Ectodermal cell (in vitro differentiated cells): Measurements from ENCODE around the gene PXMP4.
"Not testable (repeated sequence)": the region's sequence is repeated elsewhere in the genome, so short reads cannot be mapped to it uniquely, and the experiment has no call there.

Experiments used
- H3K27ac ChIP-seq: 2 replicates; pipeline ENCODE4 v1.7.0; 2013; ENCODE audit warnings: mild to moderate bottlenecking, low read depth, low read length; ENCODE audit not compliant: insufficient read depth, poor library complexity, severe bottlenecking
- H3K27me3 ChIP-seq: 2 replicates; pipeline ENCODE4 v1.7.0; 2013; ENCODE audit warnings: mild to moderate bottlenecking, low read length; ENCODE audit not compliant: insufficient read depth, control insufficient read depth, poor library complexity, severe bottlenecking
- H3K36me3 ChIP-seq: one replicate; pipeline ENCODE4 v1.7.0; 2013; ENCODE audit warnings: low read length; ENCODE audit not compliant: control insufficient read depth, insufficient read depth
- H3K4me1 ChIP-seq: one replicate; pipeline ENCODE4 v1.7.0; 2013; ENCODE audit warnings: low read length; ENCODE audit not compliant: control insufficient read depth, insufficient read depth
- H3K4me3 ChIP-seq: 2 replicates; pipeline ENCODE4 v1.7.0; 2013; ENCODE audit warnings: low read depth, low read length, control low read depth; ENCODE audit not compliant: insufficient read depth
- H3K9me3 ChIP-seq: 2 replicates; pipeline ENCODE4 v1.7.0; 2013; ENCODE audit warnings: mild to moderate bottlenecking, low read length, moderate library complexity; ENCODE audit not compliant: control insufficient read depth
- WGBS, 2 experiments: methylation state at CpG; one replicate each; pipeline ENCODE4 v1.1.7; 2013; ENCODE audit warnings: missing lambda C conversion rate in 2 of 2; 5-methylcytosine and 5-hydroxymethylcytosine counted together

Gene PXMP4

GRCh38 chr20:33704197-33704924, 15.7 kb downstream of the PXMP4 start:
- Histone ChIP-seq H3K9me3 (no peaks in the 10 kb centered on the region), H3K36me3 (no peaks in the 10 kb centered on the region), H3K27me3 (no peaks in the 10 kb centered on the region), H3K4me3 (no peak overlapping the region), H3K27ac (no peak overlapping the region), H3K4me1 (no peaks in the 10 kb centered on the region)
- WGBS, 2 experiments, result 91 to 94% methylated on average over 11 of the region's 11 CpGs

- H3K9me3 ChIP-seq, result no peaks in the 10 kb centered on the region
- no peak overlapping the region for H3K27ac ChIP-seq
- no peaks in the 10 kb centered on the region for H3K27me3 ChIP-seq
- H3K36me3 ChIP-seq, result no peaks in the 10 kb centered on the region
- no peak overlapping the region for H3K4me3 ChIP-seq
- no peaks in the 10 kb centered on the region for H3K4me1 ChIP-seq
- 88 to 97% methylated on average over 7 of the region's 8 CpGs for WGBS, 2 experiments
Measured at GRCh38 chr20:33703498-33704137, 16.5 kb downstream of the PXMP4 start.

GRCh38 chr20:33702861-33703260, 17.2 kb downstream of the PXMP4 start:
- H3K36me3 ChIP-seq, result no peaks in the 10 kb centered on the region
- WGBS, 2 experiments, result 88 to 92% methylated on average over 5 of the region's 5 CpGs
- no peaks in the 10 kb centered on the region for H3K4me1 ChIP-seq
- no peaks in the 10 kb centered on the region for H3K27me3 ChIP-seq
- H3K9me3 ChIP-seq, result no peaks in the 10 kb centered on the region
- H3K4me3 ChIP-seq, result no peak overlapping the region
- no peak overlapping the region for H3K27ac ChIP-seq

GRCh38 chr20:33701629-33702450, 18.3 kb downstream of the PXMP4 start:
- Histone ChIP-seq H3K27me3 (no peaks in the 10 kb centered on the region), H3K9me3 (no peaks in the 10 kb centered on the region), H3K27ac (no peak overlapping the region), H3K4me3 (no peak overlapping the region), H3K4me1 (no peaks in the 10 kb centered on the region), H3K36me3 (no peaks in the 10 kb centered on the region)
- 95 to 97% methylated on average over 27 of the region's 27 CpGs for WGBS, 2 experiments

- H3K27ac ChIP-seq, H3K4me1 ChIP-seq, H3K27me3 ChIP-seq, H3K9me3 ChIP-seq, H3K4me3 ChIP-seq, H3K36me3 ChIP-seq: not testable (repeated sequence)
- 95 to 96% methylated on average over 45 of the region's 45 CpGs for WGBS, 2 experiments
Measured at GRCh38 chr20:33700696-33701441, 19.2 kb downstream of the PXMP4 start.

- not testable (repeated sequence) for H3K9me3 ChIP-seq, H3K4me3 ChIP-seq, H3K27ac ChIP-seq, H3K27me3 ChIP-seq, H3K36me3 ChIP-seq, H3K4me1 ChIP-seq
- 93 to 97% methylated on average over 17 to 23 of the region's 27 CpGs for WGBS, 2 experiments
Measured at GRCh38 chr20:33698966-33699365, 21.1 kb downstream of the PXMP4 start.

GRCh38 chr20:33697129-33697528, 23.0 kb downstream of the PXMP4 start:
- H3K36me3 ChIP-seq, result no peaks in the 10 kb centered on the region
- WGBS, 2 experiments, result 86 to 94% methylated on average over 8 of the region's 8 CpGs
- no peak overlapping the region for H3K27ac ChIP-seq
- H3K4me3 ChIP-seq, result no peak overlapping the region
- H3K4me1 ChIP-seq, result peaks cover 13% of the 10 kb centered on the region
- no peaks in the 10 kb centered on the region for H3K27me3 ChIP-seq
- no peaks in the 10 kb centered on the region for H3K9me3 ChIP-seq

- Histone ChIP-seq H3K9me3 (no peaks in the 10 kb centered on the region), H3K27me3 (no peaks in the 10 kb centered on the region), H3K4me1 (peaks cover 13% of the 10 kb centered on the region), H3K36me3 (no peaks in the 10 kb centered on the region), H3K4me3 (no peak overlapping the region), H3K27ac (no peak overlapping the region)
- WGBS, 2 experiments, result 87 to 97% methylated on average over 4 of the region's 4 CpGs
Measured at GRCh38 chr20:33696448-33696847, 23.7 kb downstream of the PXMP4 start.

GRCh38 chr20:33694639-33695012, 25.5 kb downstream of the PXMP4 start:
- 72 to 74% methylated on average over 6 of the region's 6 CpGs for WGBS, 2 experiments
- Histone ChIP-seq H3K27me3 (no peaks in the 10 kb centered on the region), H3K27ac (peak overlapping the region; percentile 66), H3K36me3 (no peaks in the 10 kb centered on the region), H3K4me1 (peaks cover 13% of the 10 kb centered on the region), H3K9me3 (no peaks in the 10 kb centered on the region), H3K4me3 (no peak overlapping the region)
